T47D (cell line): Measurements from ENCODE around the gene WDR4.
"Not testable (repeated sequence)": the region's sequence is repeated elsewhere in the genome, so short reads cannot be mapped to it uniquely, and the experiment has no call there.

ENCODE experiments used
- DNase-seq, 2 experiments: peaks; one replicate each; pipeline versions ENCODE4 v3.0.0 to v3.0.0-alpha.2; 2011 to 2012; ENCODE audit warnings: low read depth in 1 of 2, low spot score in 1 of 2
- JUND ChIP-seq: IDR thresholded peaks from 2 replicates; pipeline ENCODE4 v1.6.1; 2012; ENCODE audit warnings: low read depth
- in situ Hi-C: cut with HindIII; loops from 2 replicates; pipeline ENCODE4 v1.10.0; 2016; ENCODE audit warnings: low sequenced_read_pairs, low pct_unique_long_range_greater_than_20kb

WDR4 gene

GRCh38 chr21:42855937-42856335 lies 23.4 kb downstream of the WDR4 start:
- no peak for TF ChIP-seq JUND
- in situ Hi-C loops: no loop called here
- no peak for DNase-seq

- TF ChIP-seq JUND: no peak
- in situ Hi-C loops: no loop called here
- no peak for DNase-seq
Observed at GRCh38 chr21:42855171-42855936, 24.0 kb downstream of the WDR4 start.

GRCh38 chr21:42854246-42855010 lies 24.9 kb downstream of the WDR4 start:
- no peak for DNase-seq
- TF ChIP-seq JUND: no peak
- in situ Hi-C loops: no loop called here

GRCh38 chr21:42853621-42854020 lies 25.7 kb downstream of the WDR4 start:
- DNase-seq: no peak
- in situ Hi-C loops: no loop called here
- TF ChIP-seq JUND: no peak

- no peak for TF ChIP-seq JUND
- no peak for DNase-seq
- in situ Hi-C loops: no loop called here
Observed at GRCh38 chr21:42852925-42853570, 26.3 kb downstream of the WDR4 start.

- in situ Hi-C loops: no loop called here
- no peak for TF ChIP-seq JUND
- DNase-seq: no peak
Observed at GRCh38 chr21:42851812-42852665, 27.3 kb downstream of the WDR4 start.

- peak in 1 of 2 experiments; percentile 31 for DNase-seq
- in situ Hi-C loops: no loop called here
- no peak for TF ChIP-seq JUND
Observed at GRCh38 chr21:42850866-42851391, 28.4 kb downstream of the WDR4 start.

- no peak for TF ChIP-seq JUND
- in situ Hi-C loops: no loop called here
- DNase-seq: no peak
Observed at GRCh38 chr21:42850463-42850862, 28.9 kb downstream of the WDR4 start.

- TF ChIP-seq JUND: no peak
- DNase-seq: no peak
- in situ Hi-C loops: no loop called here
Observed at GRCh38 chr21:42849759-42850412, 29.5 kb downstream of the WDR4 start.

GRCh38 chr21:42848932-42849758 lies 30.2 kb downstream of the WDR4 start:
- no peak for DNase-seq
- TF ChIP-seq JUND: no peak
- in situ Hi-C loops: no loop called here

- DNase-seq, in situ Hi-C loops: not testable (repeated sequence)
Observed at GRCh38 chr21:42848144-42848931, 31.0 kb downstream of the WDR4 start.
